DMS 273 (cell line): Measurements from ENCODE around the gene CHPF.

Experiments used
- DNase-seq: peaks from one replicate; lab custom pipeline; 2025; ENCODE audit not compliant: unreplicated experiment; lab: John Stamatoyannopoulos, UW

Gene CHPF

DNA sequence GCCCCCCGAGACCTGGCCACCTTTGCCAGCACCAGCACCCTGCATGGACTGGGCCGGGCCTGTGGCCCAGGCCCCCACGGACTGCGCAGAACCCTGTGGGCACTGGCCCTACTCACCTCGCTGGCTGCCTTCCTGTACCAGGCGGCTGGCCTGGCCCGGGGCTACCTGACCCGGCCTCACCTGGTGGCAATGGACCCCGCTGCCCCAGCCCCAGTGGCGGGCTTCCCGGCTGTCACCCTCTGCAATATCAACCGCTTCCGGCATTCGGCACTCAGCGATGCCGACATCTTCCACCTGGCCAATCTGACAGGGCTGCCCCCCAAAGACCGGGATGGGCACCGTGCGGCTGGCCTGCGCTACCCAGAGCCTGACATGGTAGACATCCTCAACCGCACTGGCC is 28.8 kb downstream of the CHPF start:
- DNase-seq = no peak

DNA sequence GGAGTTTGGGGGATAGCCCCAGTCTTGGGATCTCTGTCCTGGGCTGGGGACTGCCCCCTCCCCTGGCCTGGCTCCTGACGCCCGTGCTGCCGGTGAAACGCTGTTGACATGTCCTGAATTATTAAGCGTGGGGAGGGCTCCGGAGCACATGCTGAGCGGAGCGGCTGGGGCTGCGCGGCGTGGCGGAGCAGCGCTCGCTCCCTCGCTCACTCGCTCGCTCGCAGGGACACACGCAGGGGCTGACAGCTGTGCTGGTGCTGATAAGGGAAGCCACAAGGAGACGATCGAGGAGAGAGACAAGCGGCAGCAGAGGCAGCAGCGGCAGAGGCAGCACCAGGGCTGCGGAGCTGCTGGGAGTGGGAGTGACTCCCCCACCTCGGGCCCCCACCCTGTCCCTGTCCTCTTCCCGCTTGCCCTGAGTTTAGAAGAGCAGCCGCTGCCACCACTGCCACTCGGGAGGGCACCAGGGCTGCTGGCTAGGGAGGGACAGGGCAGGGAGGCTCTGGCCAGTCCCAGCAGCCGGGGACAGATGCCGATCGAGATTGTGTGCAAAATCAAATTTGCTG is 29.3 kb downstream of the CHPF start, which contains the start of gene ASIC4:
ASIC4 (plus strand) TSS at position 287 of the 566 bp plus-strand sequence; CDS start at position 530, 243 bp downstream.
- peak; percentile 84 for DNase-seq

DNA sequence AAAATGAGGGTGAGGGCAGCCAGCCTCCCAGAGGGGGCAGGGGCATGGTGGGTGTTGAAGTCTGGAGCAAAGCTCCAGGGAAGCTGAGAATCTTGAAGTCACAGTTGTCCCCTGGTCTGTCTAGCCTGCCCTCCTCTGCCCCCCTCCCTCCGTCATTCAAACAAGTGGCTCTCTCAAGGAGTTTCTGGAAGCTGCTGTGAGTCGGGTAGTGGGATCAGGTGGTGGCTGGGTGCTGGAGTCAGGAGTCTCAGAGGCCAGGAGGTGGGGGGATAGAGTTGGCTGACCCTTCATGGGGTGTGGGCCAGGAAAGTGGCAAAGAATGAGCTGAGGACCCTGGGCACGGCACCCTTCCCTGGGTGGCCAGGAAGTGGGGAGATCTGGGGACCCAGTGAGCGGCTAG is 29.8 kb downstream of the CHPF start:
- DNase-seq = peak; percentile 44

DNA sequence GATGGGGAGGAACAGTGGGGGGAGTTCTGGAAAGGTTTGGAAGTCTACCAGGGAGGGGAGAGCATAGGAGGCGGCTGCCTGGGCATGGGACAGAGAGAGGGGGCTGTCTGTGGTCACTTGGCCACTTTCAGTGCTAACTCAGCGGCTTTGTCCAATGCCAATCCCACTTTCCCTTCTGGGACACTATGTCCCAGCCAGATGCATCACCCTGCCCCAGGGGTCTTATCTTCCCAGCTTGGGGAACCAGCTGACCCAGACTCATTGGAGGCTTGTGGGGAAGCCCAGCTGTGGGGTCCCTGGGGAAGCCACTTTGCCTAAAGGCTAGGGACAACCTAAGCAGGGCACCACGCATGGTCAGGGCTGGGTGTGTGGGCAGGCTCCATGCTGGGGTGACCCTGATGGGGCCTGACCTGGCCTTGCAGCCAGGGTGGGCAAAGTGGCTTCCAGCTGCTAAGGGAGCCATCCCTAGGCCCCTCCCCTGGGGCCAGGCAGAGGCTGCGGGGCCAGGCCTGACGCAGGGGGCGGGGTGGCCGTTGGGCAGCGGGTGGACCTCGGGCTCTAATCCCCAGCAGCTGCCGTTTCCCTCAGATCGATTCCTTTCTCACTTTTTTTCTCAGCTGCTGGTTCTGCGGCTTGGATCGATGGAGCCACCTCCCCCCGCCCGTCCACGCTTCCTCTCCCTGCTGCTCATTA is 30.9 kb downstream of the CHPF start:
- no peak for DNase-seq

DNA sequence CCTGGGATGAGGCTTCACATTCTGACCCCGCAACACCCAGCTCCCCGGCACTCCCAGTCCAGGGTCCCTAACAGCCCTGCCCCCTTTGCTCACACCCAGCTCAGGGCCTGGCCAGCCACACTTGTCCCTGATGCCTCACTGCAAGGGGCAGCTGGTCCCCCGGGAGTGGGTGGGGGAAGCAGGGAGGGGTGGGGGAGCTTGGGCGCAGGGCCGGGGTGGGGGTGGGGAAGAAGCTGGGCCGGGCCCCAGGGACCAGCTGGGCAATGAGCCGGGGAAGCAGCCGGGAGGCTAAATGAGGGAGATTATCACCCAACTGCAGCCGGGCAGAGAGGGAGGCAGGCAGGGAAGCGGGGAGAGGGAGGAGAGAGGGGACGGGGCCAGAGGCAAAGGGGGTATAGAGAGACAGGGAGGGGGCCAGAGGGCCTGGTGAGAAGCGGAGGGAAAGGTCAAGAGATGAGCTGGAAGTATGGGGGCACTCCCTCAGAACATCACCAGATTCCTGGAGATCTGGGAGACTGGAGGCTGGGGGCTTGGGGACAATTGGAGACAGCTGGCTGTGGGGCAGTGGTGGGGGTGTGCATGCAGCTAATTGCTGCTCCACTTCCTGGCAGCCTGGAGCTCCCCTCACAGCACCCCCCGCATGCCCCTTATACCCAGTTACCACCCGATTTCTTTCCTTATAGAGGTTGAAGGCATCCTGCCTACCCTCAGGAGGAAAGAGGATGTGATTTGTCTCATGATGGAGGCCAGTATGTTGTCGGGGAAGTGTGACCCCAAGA is 31.9 kb downstream of the CHPF start:
- DNase-seq = peak; percentile 78

DNA sequence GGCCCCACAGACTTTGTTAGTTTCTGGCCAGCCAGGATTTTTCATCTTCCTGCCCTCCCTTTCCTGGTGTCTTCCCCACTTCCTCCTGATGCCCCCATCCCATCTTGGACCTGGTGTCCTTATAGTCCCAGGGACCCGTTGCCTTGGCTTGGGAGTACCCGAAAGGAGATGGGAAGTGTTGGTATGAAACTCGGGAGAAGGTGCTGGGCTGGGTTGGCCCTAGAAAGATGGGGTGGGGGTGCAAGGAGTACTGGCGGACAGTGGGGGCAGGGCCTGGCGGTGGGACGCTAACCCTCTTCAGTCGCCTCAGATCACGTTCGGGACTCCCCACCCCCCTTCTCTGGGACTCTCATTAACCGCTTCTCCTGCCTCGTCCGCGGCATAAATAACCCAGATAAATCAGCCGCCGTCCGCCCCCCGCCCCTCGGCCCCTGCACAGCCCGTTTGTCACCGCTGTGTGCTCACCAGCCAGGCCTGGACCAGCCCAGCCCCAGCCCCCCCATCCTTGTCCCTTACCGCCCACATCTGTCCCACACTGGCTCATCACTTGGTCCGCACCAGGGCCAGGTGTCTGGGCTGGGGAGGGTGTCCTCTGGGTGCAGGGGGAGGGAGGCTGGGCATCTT is 33.0 kb downstream of the CHPF start:
- peak; percentile 55 for DNase-seq

DNA sequence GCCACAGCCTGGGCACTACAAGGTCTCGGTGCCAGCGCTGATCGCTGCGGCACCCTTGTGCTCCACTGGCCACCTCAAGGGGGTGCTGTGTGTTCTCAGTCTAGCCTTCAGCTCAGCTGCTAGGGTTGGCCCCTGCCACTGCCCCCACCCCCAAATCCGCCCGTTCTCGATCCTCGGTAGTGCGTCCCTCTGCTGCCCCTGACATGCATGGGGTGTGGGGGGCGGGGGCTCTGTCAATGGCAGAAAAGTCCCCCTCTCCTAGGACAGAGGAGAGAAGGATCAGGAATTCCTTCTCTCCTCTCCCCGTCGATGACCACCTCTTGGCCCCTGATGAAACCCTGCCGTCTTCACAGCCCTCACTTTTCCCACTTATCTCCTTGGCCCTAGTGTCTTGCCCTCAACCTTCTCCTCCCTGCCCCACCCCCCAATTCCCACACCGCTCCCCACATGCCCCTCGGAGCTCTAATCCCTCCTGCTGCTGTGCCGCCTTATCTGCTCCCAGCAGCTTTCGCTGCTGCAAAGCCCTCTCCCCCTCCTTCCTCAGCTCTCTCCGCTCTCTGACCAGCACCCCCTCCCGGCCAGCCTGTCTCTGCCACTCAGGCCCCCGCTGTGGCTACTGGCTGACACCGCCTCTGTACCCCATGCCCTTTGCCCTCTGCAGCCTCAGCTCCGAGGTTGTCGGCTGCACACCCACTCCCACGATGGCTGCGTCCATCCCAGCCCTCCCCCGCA is 33.7 kb downstream of the CHPF start:
- DNase-seq = peak; percentile 91

DNA sequence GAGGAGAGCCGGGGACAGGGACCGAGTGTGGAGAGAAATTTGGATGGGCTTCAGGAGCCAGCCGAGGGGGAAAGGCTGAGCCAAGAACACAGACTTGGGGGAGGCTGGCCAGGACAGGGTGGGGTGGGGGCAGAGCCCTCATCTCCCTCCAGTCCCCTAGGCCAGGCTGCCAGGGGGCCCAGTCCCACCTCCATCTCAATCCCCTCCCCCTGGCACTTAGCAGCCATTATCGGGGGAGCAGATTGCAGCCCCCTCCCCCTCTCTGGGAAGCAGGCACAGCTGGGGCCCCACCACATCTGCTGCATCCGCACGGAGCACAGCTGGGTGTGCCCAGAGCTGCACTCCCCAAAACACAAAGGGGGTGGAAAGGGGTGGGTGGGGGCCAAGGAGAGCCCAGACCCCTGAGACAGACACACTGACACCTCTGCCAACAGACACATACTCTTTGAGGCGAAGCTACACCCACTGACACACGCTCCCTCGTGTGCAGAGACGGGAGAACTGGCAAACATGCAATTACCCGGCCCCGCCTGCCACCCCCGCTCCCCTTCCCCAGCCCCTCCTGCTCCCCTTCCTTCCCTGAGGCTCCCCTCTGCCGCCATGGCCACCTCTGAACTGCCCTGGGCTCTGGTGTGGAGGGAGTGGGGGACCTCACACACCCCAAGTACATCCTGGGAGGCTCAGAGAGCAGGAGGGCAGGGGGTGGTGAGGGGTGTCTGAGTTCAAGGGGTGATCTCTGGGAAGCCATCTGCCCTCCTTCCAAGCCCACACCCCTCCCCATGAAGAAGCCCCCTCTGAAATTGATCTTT is 34.4 kb downstream of the CHPF start:
- peak; percentile 90 for DNase-seq

DNA sequence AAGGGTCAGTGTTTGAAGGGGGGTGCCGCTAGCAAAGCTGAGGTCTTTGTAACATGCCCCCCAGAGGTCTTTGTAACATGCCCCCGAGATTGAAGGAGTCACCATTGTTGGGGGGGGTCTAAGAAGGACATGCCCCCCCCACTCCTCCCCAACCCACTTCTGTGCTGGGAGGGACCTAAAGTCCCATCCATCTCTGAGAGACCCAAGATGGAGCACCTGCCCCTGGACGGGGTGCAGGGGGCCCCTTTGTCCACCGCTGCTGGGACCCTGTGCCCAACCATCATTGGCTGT is 35.2 kb downstream of the CHPF start:
- peak; percentile 57 for DNase-seq

DNA sequence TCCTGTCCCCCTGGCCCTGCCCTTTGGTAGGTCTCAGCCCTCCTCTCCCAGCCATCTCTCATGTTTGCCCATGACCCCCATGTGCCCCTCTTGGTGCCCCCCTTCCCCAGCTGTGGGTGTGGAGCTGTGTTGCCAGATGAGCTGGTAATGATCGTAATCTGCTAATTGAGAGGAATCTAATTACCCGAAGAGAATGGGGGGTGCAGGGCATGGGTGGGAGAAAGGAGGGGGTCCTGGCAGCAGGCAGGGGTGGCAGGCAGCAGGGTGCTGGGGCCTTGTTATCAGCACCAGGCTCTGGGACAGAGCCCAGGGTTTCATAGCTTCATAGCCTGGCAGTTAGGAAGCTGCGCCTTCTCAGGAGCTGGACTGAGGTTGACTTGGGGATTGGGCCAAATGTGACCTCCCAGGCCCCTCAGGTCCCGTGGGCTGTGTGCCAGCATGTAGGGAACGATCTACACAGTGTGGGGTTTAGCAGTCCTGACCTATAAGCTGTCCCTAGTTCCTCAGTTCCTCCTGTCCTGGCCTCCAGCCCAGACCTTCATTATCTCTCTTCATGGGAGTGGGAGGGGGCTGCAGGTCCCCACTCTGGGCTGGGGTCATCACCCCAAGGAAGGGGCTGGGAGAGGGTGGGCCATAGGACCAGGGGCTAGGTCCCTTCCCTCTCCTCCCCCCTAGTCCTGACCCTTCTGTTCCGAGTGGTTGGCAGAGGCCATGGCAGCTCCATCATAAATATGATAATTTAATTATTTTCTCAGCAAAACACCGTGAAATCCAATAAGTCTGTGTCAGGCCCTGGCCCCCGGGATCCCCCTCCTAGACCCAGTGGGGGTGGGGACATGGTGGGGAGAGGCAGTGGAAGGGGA is 35.8 kb downstream of the CHPF start:
- DNase-seq = peak; percentile 89

DNA sequence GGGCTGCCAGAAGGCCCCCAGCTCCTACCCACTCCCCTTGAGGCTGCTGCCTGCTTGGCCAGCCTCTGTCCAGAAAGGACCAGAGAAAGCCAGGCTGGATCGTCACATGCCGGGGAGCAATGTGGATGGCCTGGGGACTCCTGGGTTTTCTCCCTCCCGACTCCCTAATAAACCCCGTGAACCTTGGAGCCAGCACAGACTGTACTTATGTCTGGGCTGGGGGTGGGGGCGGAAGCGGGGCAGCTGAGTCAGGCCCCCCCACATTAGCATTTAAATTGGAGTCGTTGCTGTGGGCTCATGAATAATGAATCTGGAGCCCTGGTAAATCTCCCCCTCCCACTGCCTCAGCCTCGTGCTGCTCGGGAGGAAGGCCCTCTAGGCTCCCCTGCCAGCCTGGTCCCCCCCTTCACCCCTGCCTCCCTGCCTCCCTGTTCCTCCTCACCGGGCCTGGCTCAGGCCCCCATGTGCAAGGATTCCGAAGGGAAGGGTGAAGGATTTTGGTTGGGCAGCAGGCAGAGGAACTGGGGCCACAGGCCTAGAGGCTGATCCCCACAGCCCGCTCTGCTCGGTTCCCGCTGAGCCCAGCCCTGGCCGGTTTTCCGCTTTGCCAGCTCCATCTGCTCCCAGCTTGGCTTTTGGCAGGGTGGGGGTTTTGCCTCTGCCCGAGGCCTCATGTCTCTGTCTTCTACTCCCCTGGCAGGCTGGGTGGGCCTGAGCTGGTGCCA is 36.6 kb downstream of the CHPF start:
- peak; percentile 98 for DNase-seq

DNA sequence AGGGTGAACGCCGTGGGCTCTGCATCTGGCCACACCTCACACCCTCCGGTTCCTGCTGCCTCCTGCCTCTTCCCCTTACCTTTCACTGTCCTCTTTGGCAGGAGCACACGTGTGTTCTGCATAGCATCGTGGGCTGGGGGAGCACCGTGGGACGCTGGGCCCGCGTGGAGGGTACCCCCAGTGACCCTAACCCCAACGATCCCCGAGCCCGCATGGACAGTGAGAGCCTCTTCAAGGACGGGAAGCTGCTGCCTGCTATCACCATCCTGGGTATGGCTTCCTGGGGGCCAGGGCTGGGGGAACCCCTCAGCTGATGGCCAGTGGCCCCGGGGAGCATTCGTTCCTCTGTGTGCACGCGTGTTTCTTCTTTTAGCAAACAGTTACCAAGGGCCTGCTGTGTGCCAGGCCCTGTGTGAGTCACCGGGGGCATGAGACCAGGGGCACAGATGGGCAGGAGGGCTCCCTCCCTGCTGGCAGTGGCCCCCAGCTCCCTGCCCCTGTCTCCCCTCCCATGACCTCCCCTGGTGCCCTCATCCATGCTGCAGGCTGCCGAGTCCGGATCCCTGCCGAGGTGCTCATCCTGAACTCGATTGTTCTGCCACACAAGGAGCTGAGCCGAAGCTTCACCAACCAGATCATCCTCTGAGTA is 37.3 kb downstream of the CHPF start:
- peak; percentile 88 for DNase-seq

DNA sequence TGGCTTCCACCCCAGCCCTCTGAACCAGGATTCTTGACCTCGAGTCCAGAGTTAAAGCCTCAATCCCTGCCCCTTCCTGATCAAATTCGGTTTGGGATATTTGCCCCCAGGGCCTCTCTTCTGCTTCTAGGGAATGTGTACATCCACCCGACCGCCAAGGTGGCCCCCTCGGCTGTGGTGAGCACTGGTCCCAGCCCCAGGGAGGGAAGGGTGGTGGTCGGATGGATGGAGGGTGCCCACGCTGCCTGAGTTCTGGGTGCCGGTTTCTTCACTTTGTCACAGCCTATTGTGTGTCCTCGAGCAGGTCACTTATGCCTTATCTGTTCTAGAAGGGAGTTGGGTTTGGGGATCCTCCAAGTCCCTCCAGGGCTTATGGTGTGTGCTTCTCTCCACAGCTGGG is 38.0 kb downstream of the CHPF start:
- DNase-seq = no peak

DNA sequence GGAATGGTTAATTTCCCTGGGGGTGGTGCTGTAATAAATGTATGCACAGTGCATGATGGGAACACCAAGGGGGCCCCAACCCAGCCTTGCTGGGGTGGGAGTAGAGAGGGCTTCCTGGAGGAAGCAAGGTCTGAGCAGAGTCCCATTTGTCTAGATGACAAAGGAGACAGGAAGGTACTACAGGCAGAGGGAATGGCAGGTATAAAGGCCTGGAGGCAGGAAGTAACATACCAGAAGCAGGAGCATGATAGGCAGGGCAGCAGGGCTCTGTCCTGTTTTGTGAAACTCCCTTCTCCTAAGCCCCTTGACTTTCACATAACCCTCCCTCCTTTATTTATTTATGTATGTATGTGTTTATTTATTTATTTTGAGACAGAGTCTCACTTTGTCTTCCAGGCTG is 41.0 kb downstream of the CHPF start:
- DNase-seq = no peak

DNA sequence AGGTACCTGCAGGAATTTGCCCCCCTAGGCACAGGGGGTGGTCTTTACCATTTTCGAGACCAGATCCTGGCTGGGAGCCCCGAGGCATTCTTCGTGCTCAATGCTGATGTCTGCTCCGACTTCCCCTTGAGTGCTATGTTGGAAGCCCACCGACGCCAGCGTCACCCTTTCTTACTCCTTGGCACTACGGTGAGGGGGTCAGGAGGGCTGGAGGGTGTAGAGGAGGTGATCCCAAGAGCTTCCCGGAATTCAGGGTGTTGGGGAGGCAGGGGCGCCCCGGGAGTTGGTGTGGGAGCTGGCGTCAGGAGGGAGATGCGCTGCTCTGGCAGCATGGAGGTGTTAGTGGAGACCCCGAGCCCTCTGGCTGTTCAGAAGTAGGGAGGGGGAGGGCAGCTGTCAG is 41.8 kb downstream of the CHPF start:
- no peak for DNase-seq

DNA sequence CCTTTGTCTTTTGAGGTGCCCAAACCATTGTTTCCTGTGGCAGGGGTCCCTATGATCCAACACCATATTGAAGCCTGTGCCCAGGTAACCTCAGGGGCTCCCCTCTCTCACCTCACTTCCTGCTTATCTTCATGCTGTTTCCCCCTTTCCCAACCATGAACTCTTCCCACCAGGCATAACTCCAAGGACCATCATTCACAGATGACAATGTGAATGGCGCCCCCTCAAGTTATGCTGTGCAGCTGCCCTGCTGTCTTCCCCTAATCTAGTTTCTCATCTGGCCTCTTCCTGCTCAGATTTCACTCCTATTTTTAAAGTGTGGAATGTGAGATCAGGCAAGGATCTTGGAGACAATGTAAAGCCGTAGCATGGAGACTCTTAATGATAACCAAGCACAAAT is 43.5 kb downstream of the CHPF start:
- DNase-seq = peak; percentile 57

DNA sequence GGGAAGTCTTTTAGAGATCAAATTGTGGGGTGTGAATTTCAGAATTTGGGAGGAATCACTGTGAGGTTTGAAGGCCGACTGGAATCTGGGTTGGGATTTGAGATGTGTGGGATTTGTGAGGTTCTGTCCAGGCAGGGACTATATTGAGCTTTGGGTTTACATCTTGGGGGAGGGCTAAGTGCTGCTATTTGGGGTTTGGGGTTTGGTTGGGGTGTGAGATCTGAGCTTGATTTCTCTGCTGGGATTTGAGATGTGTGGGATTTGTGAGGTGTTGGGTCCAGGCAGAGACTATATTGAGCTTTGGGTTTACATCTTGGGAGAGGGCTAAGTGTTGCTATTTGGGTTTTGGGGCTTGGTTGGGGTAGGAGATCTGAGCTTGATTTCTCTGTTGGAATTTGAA is 44.1 kb downstream of the CHPF start:
- no peak for DNase-seq

DNA sequence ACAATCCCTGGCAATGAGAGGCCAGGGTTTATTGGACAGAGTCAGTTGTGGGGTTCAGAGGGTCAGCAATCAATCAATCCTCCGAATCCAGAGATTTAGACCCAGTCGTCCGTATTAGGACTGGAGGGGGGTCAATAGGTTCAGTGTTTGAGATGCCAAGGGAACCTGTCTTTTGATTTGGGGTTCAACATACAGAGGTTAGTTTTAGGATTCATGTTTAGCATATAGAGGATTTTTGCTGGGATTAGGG is 44.6 kb downstream of the CHPF start:
- DNase-seq = no peak
